Fibroblast of lung (primary cell): Measurements from ENCODE around the gene RFESD. TPM values are rescaled to one million over a fixed set of nuclear protein-coding genes. Genes with fewer than 3 reads are reported as not detected.

Experiments used
- DNase-seq, 2 donors: peaks; one replicate each; pipeline versions ENCODE4 v3.0.0 to v3.0.0-alpha.2; 2010; ENCODE audit warnings: low read depth in 2 of 2
- H2AFZ ChIP-seq: 2 replicates; pipeline ENCODE4 v1.5.1; 2012; ENCODE audit warnings: low read length, control low read depth, inconsistent platforms
- H3K27ac ChIP-seq: 2 replicates; pipeline ENCODE4 v1.5.1; 2011; ENCODE audit warnings: low read length, control low read depth; ENCODE audit not compliant: insufficient read depth
- H3K27me3 ChIP-seq: 2 replicates; pipeline ENCODE4 v1.5.1; 2011; ENCODE audit warnings: mild to moderate bottlenecking, low read length; ENCODE audit not compliant: control insufficient read depth, insufficient read depth
- H3K36me3 ChIP-seq: 2 replicates; pipeline ENCODE4 v1.5.1; 2011; ENCODE audit warnings: low read length; ENCODE audit not compliant: control insufficient read depth, insufficient read depth
- H3K4me1 ChIP-seq: 2 replicates; pipeline ENCODE4 v1.5.1; 2011; ENCODE audit warnings: low read length; ENCODE audit not compliant: control insufficient read depth, insufficient read depth; ENCODE audit errors: extremely low read depth
- H3K4me2 ChIP-seq: 2 replicates; pipeline ENCODE4 v1.5.1; 2011; ENCODE audit warnings: low read length, control low read depth; ENCODE audit not compliant: insufficient read depth; ENCODE audit errors: extremely low read depth
- H3K4me3 ChIP-seq, 4 experiments: fragments of 200-600 bp in 1 of 4; sonication (generic) in 1 of 4; replicated peaks in 1 of 4; 2 replicates each; pipeline ENCODE4 v1.5.1; 2011 to 2016; ENCODE audit warnings: low read length in 4 of 4, low read depth in 3 of 4, mild to moderate bottlenecking in 3 of 4, control low read depth in 2 of 4, inconsistent platforms in 1 of 4, mixed read lengths in 1 of 4; ENCODE audit not compliant: insufficient read depth in 1 of 4; ENCODE audit errors: control extremely low read depth in 1 of 4
- H3K79me2 ChIP-seq: 2 replicates; pipeline ENCODE4 v1.5.1; 2012; ENCODE audit warnings: mild to moderate bottlenecking, low read length, inconsistent platforms; ENCODE audit not compliant: control insufficient read depth, insufficient read depth
- H3K9ac ChIP-seq: 2 replicates; pipeline ENCODE4 v1.5.1; 2011; ENCODE audit warnings: mild to moderate bottlenecking, low read length, control low read depth; ENCODE audit not compliant: insufficient read depth
- H3K9me3 ChIP-seq: 2 replicates; pipeline ENCODE4 v1.5.1; 2012; ENCODE audit warnings: low read depth, low read length; ENCODE audit not compliant: control insufficient read depth, insufficient read depth
- H4K20me1 ChIP-seq: 2 replicates; pipeline ENCODE4 v1.5.1; 2011; ENCODE audit warnings: low read length; ENCODE audit not compliant: control insufficient read depth, insufficient read depth; ENCODE audit errors: extremely low read depth
- EZH2 ChIP-seq: IDR thresholded peaks from 2 replicates; pipeline ENCODE4 v1.5.1; 2012; ENCODE audit warnings: low read length, control low read depth, mild to moderate bottlenecking; ENCODE audit errors: missing control alignments
- polyA plus RNA-seq, 2 donors: library from polyadenylated mRNA; depleted of rRNA in 1 of 2; stranded (reverse) in 1 of 2; unstranded in 1 of 2; fragments of >200 nt; gene quantifications; 2 replicates each; pipeline ENCODE4 v1.2.1, GENCODE V29; 2011 to 2012; ENCODE audit warnings: missing spikeins in 1 of 2
- total RNA-seq: library from RNA; depleted of rRNA; stranded (reverse); fragments of >200 nt; gene quantifications from 2 replicates; pipeline ENCODE4 v1.2.1, GENCODE V29; 2014
- TF ChIP-seq, protein P1 (sequence below), 2 donors: IDR thresholded peaks in 1 of 2; conservative IDR thresholded peaks in 1 of 2; 1 replicate in 1 of 2; 2 replicates in 1 of 2; pipeline ENCODE4 v1.5.1; 2011 to 2012; ENCODE audit warnings: low read length in 2 of 2, control low read depth in 1 of 2, inconsistent platforms in 1 of 2, low read depth in 1 of 2, mild to moderate bottlenecking in 1 of 2

The RFESD gene
- total and polyA plus RNA-seq, 2 donors (not counting 1 experiment from before 2014, with no cell fraction given), result 2.7 to 4.8 TPM

DNA sequence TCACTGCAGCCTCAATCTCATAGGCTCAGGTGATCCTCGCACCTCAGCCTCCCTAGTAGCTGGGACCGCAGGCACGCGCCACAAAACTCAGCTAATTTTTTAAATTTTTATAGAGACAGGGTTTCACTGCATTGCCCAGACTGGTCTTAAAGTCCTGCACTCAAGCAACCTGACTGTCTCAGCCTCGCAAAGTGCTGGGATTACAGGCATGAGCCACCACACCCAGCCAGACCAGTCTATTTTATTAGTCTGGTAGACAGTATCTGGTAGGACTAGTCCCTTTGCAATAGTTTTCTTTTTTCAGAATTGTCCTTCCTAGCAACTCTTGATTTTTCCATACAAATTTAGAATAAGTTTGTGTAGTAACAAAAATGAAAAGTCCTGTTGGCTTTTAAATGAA is 40.8 kb upstream of the RFESD start:
- H3K4me1 ChIP-seq, result no peaks in the 10 kb centered on the region
- H3K27ac ChIP-seq, result no peak overlapping the region
- H2AFZ ChIP-seq, result no peak overlapping the region
- TF ChIP-seq, protein P1, sequence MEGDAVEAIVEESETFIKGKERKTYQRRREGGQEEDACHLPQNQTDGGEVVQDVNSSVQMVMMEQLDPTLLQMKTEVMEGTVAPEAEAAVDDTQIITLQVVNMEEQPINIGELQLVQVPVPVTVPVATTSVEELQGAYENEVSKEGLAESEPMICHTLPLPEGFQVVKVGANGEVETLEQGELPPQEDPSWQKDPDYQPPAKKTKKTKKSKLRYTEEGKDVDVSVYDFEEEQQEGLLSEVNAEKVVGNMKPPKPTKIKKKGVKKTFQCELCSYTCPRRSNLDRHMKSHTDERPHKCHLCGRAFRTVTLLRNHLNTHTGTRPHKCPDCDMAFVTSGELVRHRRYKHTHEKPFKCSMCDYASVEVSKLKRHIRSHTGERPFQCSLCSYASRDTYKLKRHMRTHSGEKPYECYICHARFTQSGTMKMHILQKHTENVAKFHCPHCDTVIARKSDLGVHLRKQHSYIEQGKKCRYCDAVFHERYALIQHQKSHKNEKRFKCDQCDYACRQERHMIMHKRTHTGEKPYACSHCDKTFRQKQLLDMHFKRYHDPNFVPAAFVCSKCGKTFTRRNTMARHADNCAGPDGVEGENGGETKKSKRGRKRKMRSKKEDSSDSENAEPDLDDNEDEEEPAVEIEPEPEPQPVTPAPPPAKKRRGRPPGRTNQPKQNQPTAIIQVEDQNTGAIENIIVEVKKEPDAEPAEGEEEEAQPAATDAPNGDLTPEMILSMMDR (conservative IDR thresholded peaks at IDR 0.05 in 1 of 2, IDR thresholded peaks at IDR 0.05 in 1 of 2; ENCODE audit: low read depth in 1 of 2, low read length in 2 of 2), result no peak
- TF ChIP-seq EZH2, result no peak
- no peak for DNase-seq
- no peak overlapping the region for H3K4me3 ChIP-seq
- no peak overlapping the region for H3K9ac ChIP-seq
- H3K9me3 ChIP-seq, result no peaks in the 10 kb centered on the region
- H3K36me3 ChIP-seq, result no peaks in the 10 kb centered on the region
- H4K20me1 ChIP-seq, result no peaks in the 10 kb centered on the region
- H3K27me3 ChIP-seq, result no peaks in the 10 kb centered on the region
- H3K79me2 ChIP-seq, result no peaks in the 10 kb centered on the region
- H3K4me2 ChIP-seq, result no peak overlapping the region

DNA sequence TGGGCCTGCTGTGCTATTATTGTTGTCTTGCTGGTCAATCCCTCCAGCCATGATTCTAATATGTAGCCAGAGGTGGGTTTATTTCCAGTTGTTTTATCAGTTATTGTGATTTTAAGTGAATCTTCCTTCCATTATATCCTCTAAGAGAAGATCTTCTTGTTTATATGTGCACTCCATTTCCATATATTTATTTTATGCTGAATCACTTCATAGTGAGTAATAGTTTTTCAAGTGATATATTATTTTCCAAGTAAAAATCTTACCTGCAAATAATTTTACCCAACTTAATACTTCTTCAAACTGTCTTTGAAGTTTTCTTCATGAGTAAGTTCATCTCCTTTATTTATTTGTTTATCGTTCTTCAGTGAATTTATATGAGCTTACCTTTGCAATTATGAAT is 40.2 kb upstream of the RFESD start:
- Histone ChIP-seq H3K9ac (no peak overlapping the region), H3K4me1 (no peaks in the 10 kb centered on the region), H3K4me2 (no peak overlapping the region), H3K9me3 (no peaks in the 10 kb centered on the region), H3K79me2 (no peaks in the 10 kb centered on the region), H3K4me3 (no peak overlapping the region), H2AFZ (no peak overlapping the region), H3K27ac (no peak overlapping the region), H4K20me1 (no peaks in the 10 kb centered on the region), H3K27me3 (no peaks in the 10 kb centered on the region), H3K36me3 (no peaks in the 10 kb centered on the region)
- DNase-seq, result no peak
- TF ChIP-seq, protein P1 (conservative IDR thresholded peaks at IDR 0.05 in 1 of 2, IDR thresholded peaks at IDR 0.05 in 1 of 2; ENCODE audit: low read depth in 1 of 2, low read length in 2 of 2), result no peak
- no peak for TF ChIP-seq EZH2

DNA sequence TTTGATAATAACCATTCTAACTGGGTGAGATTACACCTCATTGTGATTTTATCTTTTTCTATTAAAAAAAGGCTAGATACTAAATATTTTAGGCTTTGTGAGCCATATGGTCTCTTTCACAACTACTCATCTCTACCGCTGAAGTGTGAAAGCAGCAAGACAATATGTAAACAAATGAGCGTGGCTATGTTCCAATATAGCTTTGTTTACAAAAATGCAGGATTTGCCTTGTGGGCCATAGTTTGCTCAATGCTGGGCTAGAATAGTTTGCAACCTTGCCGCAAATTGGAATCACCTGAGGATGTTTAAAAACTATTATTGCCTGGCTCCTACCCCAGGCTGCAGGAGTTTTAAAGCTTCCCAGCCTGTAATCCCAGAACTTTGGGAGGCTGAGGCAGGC is 36.9 kb upstream of the RFESD start:
- no peaks in the 10 kb centered on the region for H3K79me2 ChIP-seq
- H3K4me1 ChIP-seq, result no peaks in the 10 kb centered on the region
- peak in 1 of 2 donors; percentile 27 for DNase-seq
- no peak for TF ChIP-seq EZH2
- TF ChIP-seq, protein P1 (conservative IDR thresholded peaks at IDR 0.05 in 1 of 2, IDR thresholded peaks at IDR 0.05 in 1 of 2; ENCODE audit: low read depth in 1 of 2, low read length in 2 of 2), result no peak
- H2AFZ ChIP-seq, result no peak overlapping the region
- no peak overlapping the region for H3K9ac ChIP-seq
- H4K20me1 ChIP-seq, result no peaks in the 10 kb centered on the region
- no peak overlapping the region for H3K27ac ChIP-seq
- H3K27me3 ChIP-seq, result no peaks in the 10 kb centered on the region
- H3K4me2 ChIP-seq, result no peak overlapping the region
- no peak overlapping the region for H3K4me3 ChIP-seq
- H3K36me3 ChIP-seq, result no peaks in the 10 kb centered on the region
- H3K9me3 ChIP-seq, result no peaks in the 10 kb centered on the region
